SU-DHL-6 (cell line): ENCODE measurements around the gene FOXR1.
"Not testable (repeated sequence)": the region's sequence is repeated elsewhere in the genome, so short reads cannot be mapped to it uniquely, and the experiment has no call there.

Experiments
- H2AFZ ChIP-seq: fragments of 200-600 bp; sonication (generic); 2 replicates; pipeline ENCODE4 v1.6.1; 2014; ENCODE audit warnings: low read depth, mild to moderate bottlenecking, moderate library complexity, mixed read lengths, antibody characterized with exemption, low read length; ENCODE audit not compliant: severe bottlenecking
- H3F3A ChIP-seq: fragments of 200-600 bp; shearing (Covaris generic); 2 replicates; pipeline ENCODE4 v1.6.0; 2016; ENCODE audit warnings: antibody characterized with exemption, mild to moderate bottlenecking; ENCODE audit not compliant: insufficient read depth
- H3K27ac ChIP-seq: fragments of 200-600 bp; sonication (generic); 2 replicates; pipeline ENCODE4 v1.5.1; 2016; ENCODE audit warnings: low read depth, mild to moderate bottlenecking, low read length, moderate library complexity, mixed read lengths
- H3K27me3 ChIP-seq: fragments of 200-600 bp; sonication (generic), shearing (Covaris generic); 2 replicates; pipeline ENCODE4 v1.6.0; 2014; ENCODE audit warnings: mild to moderate bottlenecking, low read length
- H3K36me3 ChIP-seq: fragments of 200-600 bp; sonication (generic); 2 replicates; pipeline ENCODE4 v1.6.1; 2014; ENCODE audit warnings: mild to moderate bottlenecking, low read length, mixed read lengths
- H3K4me2 ChIP-seq: fragments of 300-600, 200-600 bp; shearing (Covaris generic), sonication (generic); 2 replicates; pipeline ENCODE4 v1.6.0; 2014; ENCODE audit warnings: low read length, low read depth, mild to moderate bottlenecking; ENCODE audit not compliant: poor library complexity, severe bottlenecking
- H3K4me3 ChIP-seq: fragments of 200-600 bp; sonication (generic); 2 replicates; pipeline ENCODE4 v1.5.1; 2014; ENCODE audit warnings: antibody characterized with exemption, low read length, mild to moderate bottlenecking, mixed read lengths; ENCODE audit not compliant: insufficient read depth, poor library complexity, severe bottlenecking
- H3K79me2 ChIP-seq: fragments of 200-600 bp; sonication (generic); 2 replicates; pipeline ENCODE4 v1.6.1; 2014; ENCODE audit warnings: mild to moderate bottlenecking, low read length, moderate library complexity; ENCODE audit not compliant: insufficient read depth
- H3K9ac ChIP-seq: fragments of 200-600 bp; sonication (generic); 2 replicates; pipeline ENCODE4 v1.7.0; 2014; ENCODE audit warnings: mild to moderate bottlenecking, low read length
- H3K9me2 ChIP-seq: fragments of 200-600 bp; sonication (generic); replicated peaks from 2 replicates; pipeline ENCODE4 v1.6.1; 2014; ENCODE audit warnings: low read length; ENCODE audit not compliant: insufficient read depth
- H3K9me3 ChIP-seq: fragments of 200-600 bp; sonication (generic); 2 replicates; pipeline ENCODE4 v1.6.1; 2014; ENCODE audit warnings: low read length, mixed read lengths; ENCODE audit not compliant: insufficient read depth
- H4K20me1 ChIP-seq: fragments of 200-600 bp; sonication (generic); 2 replicates; pipeline ENCODE4 v1.6.1; 2014; ENCODE audit warnings: low read depth, mild to moderate bottlenecking, antibody characterized with exemption, low read length, moderate library complexity, mixed read lengths
- EZH2phosphoT487 ChIP-seq: fragments of 200-600 bp; sonication (generic), shearing (Covaris generic); conservative IDR thresholded peaks from 2 replicates; pipeline ENCODE4 v1.6.1; 2018; ENCODE audit warnings: mild to moderate bottlenecking, antibody characterized with exemption, low read length, moderate library complexity, mixed read lengths
- TF ChIP-seq, protein P1 (sequence below): fragments of 200-600 bp; sonication (generic); IDR thresholded peaks from one replicate; pipeline ENCODE4 v1.5.1; 2017; ENCODE audit warnings: antibody characterized with exemption, mild to moderate bottlenecking, low read length, moderate library complexity; ENCODE audit not compliant: insufficient read depth, poor library complexity, severe bottlenecking

Gene FOXR1

DNA sequence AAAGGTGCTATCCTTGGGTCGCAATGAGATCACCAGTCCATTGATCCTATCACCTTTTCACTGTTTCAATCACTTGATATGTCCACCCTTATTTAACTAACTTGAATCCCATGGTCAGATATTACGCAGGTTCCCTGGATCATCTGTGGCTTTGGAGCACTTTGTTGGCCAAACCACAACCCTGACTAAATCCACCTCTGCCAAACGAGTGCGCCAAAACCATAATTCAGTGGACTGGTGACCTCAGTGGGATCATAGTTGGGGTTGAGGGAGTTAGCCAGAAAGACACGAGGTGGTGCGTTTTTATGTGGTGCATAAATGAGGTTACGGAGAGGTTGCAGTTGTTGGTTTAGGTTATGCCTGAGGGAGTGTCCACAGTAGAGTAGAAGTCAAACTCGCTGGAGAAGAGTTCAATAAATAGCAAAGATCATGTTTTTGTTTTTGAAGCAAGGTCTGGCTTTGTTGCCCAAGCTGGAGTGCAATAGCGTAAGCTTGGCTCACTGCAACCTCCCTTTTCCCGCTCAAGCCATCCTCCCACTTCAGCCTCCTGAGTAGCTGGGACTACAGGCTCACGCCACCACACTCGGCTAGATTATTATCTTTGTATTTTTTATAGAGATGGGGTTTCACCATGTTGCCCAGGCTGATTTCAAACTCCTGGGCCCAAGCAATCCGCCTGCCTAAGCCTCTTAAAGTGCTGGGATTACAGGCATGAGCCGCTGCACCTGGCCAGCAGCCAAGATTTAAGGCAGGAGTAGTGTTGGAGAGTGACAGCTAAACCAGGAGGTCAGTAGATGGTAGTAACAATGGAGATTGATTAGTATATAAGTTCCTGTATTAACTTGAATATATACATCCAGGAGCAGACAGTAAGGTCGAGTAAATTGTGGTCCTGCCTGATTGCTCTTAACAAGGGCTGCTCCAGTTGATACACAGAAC lies 4.5 kb downstream of the FOXR1 start:
- Histone ChIP-seq H3K36me3 (no peaks in the 10 kb centered on the region), H3K4me3 (no peak overlapping the region), H3F3A (no peaks in the 10 kb centered on the region), H3K27me3 (no peaks in the 10 kb centered on the region), H3K9me3 (no peaks in the 10 kb centered on the region), H3K9ac (no peak overlapping the region), H3K79me2 (no peaks in the 10 kb centered on the region), H3K27ac (no peak overlapping the region), H2AFZ (no peak overlapping the region), H4K20me1 (no peaks in the 10 kb centered on the region), H3K9me2 (no peaks in the 10 kb centered on the region), H3K4me2 (no peak overlapping the region)
- TF ChIP-seq, protein P1, sequence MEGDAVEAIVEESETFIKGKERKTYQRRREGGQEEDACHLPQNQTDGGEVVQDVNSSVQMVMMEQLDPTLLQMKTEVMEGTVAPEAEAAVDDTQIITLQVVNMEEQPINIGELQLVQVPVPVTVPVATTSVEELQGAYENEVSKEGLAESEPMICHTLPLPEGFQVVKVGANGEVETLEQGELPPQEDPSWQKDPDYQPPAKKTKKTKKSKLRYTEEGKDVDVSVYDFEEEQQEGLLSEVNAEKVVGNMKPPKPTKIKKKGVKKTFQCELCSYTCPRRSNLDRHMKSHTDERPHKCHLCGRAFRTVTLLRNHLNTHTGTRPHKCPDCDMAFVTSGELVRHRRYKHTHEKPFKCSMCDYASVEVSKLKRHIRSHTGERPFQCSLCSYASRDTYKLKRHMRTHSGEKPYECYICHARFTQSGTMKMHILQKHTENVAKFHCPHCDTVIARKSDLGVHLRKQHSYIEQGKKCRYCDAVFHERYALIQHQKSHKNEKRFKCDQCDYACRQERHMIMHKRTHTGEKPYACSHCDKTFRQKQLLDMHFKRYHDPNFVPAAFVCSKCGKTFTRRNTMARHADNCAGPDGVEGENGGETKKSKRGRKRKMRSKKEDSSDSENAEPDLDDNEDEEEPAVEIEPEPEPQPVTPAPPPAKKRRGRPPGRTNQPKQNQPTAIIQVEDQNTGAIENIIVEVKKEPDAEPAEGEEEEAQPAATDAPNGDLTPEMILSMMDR: no peak
- no peak for TF ChIP-seq EZH2phosphoT487

DNA sequence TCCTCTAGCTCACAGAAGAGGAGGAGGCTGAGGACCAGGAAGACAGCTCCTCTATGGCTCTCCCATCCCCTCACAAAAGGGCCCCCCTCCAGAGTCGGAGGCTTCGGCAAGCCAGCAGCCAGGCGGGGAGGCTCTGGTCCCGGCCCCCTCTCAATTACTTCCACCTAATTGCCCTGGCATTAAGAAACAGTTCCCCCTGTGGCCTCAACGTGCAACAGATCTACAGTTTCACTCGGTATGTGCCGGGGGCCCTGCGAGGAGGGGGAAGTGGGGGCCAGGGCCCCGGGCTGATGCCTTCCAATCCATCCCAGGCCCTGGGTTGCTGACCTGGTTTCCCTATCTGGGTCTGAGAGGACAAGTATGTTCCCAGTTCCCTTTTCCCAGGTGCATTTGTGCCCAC lies 7.9 kb downstream of the FOXR1 start:
- TF ChIP-seq, protein P1: no peak
- TF ChIP-seq EZH2phosphoT487: no peak
- no peaks in the 10 kb centered on the region for H3F3A ChIP-seq

DNA sequence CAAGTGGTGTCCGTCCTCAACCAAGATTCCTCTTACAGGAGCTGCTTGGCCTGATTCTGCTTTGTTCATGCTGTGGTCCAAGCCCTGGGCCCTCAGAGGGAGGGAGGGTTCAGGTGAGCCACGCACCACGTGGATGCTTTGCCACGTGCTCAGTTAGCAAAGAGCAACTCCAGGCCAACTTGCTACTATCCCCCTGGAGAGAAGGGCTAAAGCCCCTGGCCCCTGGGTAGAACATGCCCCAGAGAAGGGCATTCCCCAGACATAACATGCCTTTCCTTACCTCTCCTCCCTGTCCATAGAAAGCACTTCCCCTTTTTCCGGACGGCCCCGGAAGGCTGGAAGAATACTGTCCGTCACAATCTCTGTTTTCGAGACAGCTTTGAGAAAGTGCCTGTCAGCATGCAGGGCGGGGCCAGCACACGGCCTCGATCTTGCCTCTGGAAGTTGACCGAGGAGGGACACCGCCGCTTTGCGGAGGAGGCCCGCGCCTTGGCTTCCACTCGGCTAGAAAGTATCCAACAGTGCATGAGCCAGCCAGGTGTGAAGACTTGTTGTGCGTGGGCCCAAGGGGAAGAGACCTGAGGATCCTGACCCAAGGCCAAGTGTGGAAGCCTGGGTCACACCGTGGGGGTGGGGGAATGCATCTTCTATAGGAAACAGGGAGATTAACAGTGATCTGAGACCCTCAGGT lies 8.8 kb downstream of the FOXR1 start:
- no peak overlapping the region for H3K4me2 ChIP-seq
- H3K4me3 ChIP-seq: no peak overlapping the region
- H3K9me3 ChIP-seq: no peaks in the 10 kb centered on the region
- TF ChIP-seq, protein P1: no peak
- TF ChIP-seq EZH2phosphoT487: no peak
- no peaks in the 10 kb centered on the region for H3K27me3 ChIP-seq
- no peak overlapping the region for H3K9ac ChIP-seq
- H3F3A ChIP-seq: no peaks in the 10 kb centered on the region
- no peaks in the 10 kb centered on the region for H4K20me1 ChIP-seq
- no peak overlapping the region for H2AFZ ChIP-seq
- no peaks in the 10 kb centered on the region for H3K79me2 ChIP-seq
- no peaks in the 10 kb centered on the region for H3K36me3 ChIP-seq
- H3K27ac ChIP-seq: no peak overlapping the region
- H3K9me2 ChIP-seq: no peaks in the 10 kb centered on the region

More for the DNA sequence above, 7.9 kb downstream of the FOXR1 start:
- Histone ChIP-seq H3K79me2 (no peaks in the 10 kb centered on the region), H3K9me2 (no peaks in the 10 kb centered on the region), H3K4me3 (no peak overlapping the region), H3K27me3 (no peaks in the 10 kb centered on the region), H3K27ac (no peak overlapping the region), H3K9me3 (no peaks in the 10 kb centered on the region), H3K36me3 (no peaks in the 10 kb centered on the region), H3K4me2 (no peak overlapping the region), H2AFZ (no peak overlapping the region), H3K9ac (no peak overlapping the region), H4K20me1 (no peaks in the 10 kb centered on the region)

DNA sequence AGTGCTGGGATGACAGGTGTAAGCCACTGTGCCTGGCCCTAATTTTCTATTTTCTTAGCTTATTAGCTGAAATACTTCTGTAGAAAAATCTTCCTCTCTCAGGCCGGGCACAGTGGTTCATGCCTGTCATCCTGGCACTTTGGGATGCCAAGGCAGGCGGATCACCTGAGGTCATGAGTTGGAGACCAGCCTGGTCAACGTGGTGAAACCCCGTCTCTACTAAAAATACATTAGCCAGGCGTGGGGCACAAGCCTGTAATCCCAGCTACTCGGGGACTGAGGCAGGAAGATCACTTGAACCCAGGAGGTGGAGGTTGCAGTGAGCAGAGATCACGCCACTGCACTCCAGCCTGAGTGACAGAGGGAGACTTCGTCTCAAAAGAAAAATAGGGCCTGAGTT lies 12.8 kb downstream of the FOXR1 start:
- not testable (repeated sequence) for H3K27ac ChIP-seq, H3K4me2 ChIP-seq, H3K36me3 ChIP-seq, H4K20me1 ChIP-seq, H3K9ac ChIP-seq, H3K4me3 ChIP-seq, H3K9me3 ChIP-seq, H3F3A ChIP-seq, H3K27me3 ChIP-seq, H3K9me2 ChIP-seq, H2AFZ ChIP-seq, H3K79me2 ChIP-seq
